Activated T-cell treated with anti-CD3 and anti-CD28 coated beads, Interleukin-2, amount 50 U/mL, for 1 hour (primary cell): Measurements from ENCODE around the gene GRM7.

Experiments
- DNase-seq: peaks from one replicate; pipeline ENCODE4 v3.0.0-alpha.2; 2020

The GRM7 gene

DNA sequence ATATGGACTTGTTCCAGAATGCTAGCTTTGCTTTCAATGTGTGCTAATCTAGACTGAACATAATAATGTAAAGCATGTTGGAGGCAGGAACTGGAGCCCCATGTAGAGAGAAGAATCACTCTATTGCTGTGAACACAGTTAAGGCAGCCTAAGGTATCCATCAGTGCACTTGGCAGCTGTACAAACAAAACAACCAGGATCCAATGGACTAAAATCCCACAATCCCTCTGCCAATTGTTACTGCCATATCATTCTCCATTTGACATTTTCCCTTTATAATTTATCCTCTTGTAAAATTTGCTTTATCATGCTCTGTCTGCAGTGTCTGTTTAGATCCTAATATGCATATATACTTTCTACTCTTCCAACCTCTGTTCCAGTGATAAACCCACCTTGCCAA, 883.9 kb downstream of the GRM7 start:
- no peak for DNase-seq

DNA sequence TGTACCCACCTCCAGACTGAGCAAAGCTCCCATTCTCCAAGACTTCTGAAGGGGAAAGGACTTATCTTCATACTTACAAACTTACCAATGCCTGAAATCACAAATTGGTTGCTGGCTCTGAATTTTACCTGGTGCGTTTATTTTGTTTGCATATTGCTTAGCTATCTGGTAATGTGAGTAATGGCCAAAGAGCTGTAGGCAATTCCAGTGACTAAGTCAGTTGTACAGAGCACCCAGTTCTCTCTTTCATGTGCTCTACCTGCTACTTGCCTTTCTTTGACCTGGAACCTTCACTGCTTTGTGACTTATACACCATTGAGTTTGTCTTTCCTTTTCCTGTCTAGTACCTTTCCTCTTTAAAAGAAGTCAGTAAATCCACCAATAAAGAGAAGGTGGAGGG, 884.8 kb downstream of the GRM7 start:
- no peak for DNase-seq

DNA sequence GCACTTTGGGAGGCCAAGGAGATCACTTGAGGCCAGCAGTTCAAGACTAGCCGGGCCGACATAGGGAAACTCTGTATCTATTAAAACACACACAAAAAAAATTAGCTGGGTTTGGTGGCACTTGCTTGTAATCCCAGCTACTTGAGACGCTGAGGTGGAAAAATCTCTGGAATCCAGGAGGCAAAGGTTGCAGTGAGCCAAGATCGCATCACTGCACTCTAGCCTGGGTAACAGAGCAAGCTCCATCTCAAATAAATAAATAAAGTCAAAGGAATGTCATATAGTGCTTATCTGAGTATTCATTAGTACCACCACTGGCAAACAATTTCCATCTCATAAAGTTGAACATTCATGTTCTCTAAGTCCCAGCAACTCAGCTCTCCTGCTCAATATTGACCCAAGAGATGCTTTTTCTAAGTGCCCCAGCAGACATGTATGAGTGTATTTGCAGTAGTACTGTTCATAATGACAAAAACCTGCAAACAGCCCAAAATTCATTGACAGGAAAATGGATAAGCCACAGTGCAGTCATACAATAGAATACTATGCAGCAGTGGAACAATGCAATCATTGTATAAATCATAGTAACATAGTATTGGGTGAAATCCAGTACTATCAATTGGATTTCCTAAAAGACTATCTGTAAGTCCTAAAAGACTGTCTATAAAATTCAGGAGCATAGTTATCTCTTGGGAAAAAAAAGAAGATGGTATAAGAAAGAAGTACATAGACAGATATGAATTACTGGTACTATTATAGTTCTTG, 889.2 kb downstream of the GRM7 start:
- DNase-seq: no peak

DNA sequence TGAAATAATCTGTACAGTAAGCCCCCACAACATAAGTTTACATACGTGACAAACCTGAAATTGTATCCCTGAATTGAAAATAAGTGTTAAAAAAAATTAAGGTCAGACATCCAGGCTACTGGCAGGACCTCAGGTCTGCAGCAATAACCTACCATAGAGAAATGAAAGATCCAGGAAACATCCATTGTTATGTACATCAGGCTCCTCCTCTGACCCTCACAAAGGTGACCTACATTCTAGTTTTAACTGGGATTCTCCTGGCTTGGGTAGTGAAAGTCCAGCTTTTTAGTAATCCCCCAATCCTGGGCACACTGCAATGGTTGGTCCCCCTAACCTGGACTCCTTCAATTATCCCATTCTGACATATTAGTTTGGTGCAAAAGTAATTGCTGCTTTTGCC, 891.1 kb downstream of the GRM7 start:
- DNase-seq: no peak

DNA sequence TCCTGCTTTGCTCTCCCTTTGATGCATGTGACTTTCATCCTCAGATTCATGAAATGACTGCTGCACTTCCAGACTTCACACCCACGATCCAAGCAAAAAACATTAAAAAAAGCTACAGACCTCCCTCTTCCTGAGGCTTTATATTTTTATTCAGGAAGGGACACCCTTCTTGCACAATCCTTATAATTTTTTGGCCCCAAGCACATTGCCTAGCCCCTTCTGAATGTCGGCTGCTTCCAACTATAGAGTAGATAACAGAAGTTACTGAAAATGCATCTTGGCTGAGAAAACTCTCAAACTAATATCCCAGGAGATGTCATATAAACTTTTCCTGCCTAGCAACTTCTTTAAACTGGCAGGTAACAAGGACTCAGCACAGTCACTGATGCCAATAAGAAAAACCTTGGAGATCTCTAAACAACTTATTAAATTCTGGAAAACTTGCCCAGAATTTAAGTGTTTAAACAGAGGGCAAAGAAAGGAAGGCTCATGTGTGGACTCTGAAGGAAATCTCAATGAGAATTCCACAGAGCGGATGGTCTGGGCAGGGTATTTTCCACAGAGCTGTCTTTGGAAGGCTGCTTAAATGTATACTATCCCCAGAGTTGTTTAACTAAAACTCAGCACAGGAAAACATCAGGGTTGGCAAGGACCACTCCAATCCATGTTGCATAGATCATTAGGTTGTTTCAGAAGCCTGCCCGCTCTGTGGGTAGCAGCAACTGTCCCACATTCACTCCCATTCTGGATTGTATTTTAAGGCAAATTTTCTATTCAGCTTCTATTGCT, 893.9 kb downstream of the GRM7 start:
- DNase-seq: no peak

DNA sequence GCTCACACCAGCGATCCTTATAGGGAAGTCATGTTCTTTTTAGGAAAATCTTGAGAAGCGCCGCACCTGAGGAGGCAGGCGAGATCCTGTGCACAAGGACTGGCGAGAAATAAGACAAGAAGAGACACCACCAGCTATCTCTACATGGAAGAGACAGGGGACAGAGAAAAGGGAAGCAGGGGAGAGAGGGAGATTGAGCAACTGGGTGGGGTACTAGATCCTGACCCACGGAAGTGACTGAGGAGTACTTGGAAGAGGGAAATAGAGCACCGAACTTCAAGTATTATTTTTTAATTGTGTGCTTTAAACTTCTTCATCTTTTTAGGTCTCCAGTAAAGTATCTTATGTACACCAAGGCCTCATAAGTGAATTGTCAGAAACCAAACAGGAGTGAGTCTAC, 898.7 kb downstream of the GRM7 start:
- no peak for DNase-seq

DNA sequence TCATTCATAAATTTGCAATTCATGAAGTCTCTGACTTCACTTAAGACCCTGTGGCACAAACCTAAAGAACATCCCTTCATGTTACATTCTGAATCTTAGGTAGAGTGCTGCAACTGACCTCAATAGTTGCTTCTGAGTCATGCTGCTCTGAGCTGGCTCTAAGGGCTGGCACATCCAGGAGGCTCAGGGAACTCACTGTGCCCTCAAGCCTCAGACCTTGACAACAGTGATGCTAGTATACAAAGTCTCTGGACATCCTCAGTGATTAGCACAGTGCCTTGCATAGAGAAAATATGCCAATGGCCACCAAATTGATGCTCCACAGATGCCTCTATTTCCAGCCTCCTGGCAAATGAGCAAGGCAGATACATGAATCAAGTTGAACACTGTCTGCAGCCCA, 899.8 kb downstream of the GRM7 start:
- no peak for DNase-seq

DNA sequence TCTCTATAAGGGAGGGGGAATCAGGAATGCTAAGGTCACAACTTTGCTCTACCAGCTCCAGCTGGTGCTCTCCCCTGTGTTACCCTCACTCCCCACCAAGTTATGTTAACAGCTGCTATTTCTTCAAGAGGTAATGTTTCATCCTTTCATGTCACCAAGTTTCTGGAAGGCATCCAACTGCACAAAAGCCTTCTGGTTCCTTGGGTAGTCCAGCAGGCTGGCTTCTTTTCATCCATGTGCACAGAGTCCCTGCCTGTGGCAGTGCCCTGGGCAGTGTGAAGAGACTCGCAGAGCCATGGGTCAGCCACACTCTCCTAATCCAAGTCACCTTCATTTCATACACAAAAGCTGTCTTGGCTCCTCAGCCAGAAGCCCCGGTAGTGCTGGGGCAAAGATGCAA, 903.2 kb downstream of the GRM7 start:
- no peak for DNase-seq

DNA sequence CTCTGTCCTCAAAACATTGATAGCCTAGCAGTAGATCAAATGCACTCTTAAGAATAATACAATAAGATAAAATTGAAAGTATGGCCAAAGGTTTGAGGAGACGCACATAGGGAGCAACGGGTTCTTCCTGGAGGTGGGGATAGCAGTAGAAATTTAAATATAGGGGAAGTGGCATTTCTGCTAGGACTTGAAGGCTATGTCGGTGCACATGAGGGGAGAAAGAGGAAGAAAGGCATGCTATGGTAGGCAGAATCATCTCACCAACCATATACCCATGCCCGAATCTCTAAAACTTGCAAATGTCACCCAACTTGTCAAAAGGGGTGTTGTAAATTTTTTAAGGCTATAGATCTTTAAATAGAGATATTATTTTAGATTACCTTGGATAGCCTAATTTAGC, 905.6 kb downstream of the GRM7 start:
- no peak for DNase-seq

DNA sequence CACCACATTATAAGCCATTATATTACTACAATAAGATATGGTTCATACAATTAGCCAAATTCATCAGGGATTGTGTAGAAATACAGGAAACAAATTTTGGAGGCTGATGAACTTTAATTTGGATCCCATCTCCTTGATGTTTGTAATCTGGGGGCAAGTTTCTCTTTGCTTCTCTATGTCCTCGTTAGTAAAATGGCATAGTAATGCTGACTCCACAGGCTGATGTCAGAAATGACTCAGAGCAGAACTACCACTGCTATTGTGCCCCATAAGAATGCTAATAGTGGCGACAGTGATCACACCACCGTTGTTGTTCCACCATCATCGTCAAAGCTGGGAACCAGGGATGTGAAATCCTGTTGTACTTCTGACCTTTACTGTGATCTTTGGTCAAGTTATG, 918.4 kb downstream of the GRM7 start:
- no peak for DNase-seq

DNA sequence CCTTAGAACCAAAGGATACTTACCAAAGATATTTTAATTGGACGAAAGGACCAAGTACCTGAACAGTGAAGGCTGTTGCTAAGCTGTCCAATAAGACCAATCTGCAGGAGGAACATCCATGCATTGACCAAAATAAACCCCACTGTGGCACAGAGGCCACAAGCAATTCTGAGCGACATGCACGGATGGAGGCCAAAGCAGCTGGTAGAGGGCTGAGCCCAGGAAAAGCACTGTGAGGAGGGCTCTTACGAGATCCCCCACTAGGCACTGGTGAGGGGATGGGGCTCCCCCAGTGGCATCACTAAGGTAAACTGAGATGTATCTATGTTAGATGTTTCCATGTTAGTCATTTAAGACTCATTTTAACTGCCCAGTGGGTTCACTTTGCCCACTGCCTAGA, 920.5 kb downstream of the GRM7 start:
- no peak for DNase-seq

DNA sequence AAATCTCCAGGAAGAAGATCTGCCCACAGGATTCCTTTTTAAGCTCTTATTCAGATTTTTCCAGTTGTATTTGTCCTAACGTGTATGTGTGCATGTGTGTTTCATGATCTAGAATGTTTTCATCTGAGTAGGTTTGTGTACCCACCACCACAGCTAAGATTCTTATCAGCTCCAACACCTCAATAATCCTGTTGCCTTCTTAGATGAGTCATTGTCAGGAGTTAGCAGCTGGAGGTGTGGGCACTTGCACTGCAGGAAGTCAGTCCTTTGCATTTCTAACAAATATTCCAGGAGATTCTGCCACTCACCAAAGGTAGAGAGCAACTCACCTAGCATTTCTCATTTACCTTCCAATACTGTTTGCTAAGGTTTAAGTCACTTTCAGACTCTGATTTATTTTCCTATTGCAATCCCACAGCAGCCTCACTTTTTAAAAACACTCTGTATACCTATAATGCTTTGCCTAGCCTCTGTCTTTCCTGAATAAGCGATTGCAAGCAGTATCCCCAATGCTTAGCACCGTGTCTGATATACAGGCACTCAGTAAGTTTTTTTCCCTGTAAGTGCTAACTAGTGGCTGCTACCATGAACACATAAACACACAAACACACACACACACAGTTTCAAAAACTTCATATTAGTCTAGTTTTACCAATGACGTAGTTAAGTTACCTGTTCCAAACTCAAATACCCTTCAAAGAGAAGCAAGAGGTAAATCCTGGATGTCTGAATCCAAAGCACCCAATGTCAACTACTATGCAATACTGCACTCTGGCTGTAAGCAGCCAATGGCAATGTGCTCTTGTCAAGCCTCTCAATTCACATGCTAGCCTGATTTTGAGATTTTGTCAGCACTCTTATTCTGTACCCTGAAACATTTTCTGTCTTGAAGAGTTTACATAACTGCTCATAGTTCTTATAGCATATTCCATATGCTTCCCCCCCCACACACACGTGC, 927.2 kb downstream of the GRM7 start:
- DNase-seq: no peak

DNA sequence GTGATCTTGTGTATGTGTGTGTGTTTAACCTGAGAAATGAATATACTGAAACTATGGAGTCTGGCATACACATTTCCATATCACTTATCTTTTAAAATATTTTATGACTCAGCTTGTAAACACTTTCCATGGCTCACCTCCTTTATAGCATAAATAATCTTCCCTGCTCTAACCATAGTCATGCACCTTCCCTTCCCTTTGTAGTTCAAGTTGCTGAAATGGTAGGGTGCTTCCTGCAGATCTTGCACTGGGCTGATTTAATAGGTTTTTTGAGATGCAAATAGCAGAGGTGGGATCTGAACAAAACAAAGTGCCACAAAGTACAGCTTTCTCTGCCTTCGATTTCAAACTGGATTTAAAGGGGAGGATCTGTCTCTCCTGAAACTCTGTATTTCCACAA, 928.0 kb downstream of the GRM7 start:
- DNase-seq: no peak

DNA sequence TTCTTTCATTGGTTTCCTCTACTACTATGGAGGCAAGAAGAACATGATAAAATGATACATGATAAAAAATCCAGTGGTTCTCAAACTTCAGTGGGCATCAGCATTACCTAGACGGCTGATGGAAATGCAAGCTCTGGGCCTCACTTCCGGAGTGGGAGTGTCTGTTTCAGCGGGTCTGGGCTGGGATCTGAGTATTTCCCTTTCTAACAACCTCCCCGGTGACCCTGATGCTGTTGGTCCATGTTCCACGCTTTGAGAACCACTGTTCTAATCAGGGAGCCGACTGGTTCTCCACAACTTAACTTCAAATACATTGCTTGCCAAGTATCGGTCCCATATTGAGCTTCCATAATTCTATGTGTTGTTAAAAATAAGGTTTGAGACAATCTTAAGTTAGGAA, 928.4 kb downstream of the GRM7 start:
- no peak for DNase-seq

DNA sequence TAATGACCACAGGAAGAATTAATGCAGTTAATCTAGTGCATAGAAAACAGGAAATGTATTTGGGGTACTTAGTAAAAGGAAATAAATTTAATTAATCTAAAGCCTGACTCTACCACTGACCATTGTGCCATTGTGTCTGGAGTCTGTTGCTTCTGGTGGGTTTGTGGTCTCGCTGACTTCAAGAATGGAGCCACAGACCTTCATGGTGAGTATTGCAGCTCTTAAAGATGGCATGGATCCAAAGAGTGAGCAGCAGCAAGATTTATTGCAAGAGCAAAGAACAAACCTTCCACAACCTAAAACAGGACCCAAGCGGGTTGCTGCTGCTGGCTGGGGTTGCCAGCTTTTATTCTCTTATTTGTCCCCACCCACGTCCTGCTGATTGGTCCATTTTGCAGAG, 929.2 kb downstream of the GRM7 start:
- no peak for DNase-seq
